AG09319 (cell line): ENCODE data around the gene CDH13.
A peak's percentile ranks its signal among the peaks of the same experiment; 100 is the strongest.

ENCODE experiments used
- DNase-seq: peaks from one replicate; pipeline ENCODE4 v3.0.0-alpha.2; 2010; ENCODE audit warnings: low read depth; ENCODE audit errors: extremely low read depth
- CTCF ChIP-seq: IDR thresholded peaks from 2 replicates; pipeline ENCODE4 v1.5.1; 2011; ENCODE audit warnings: low read depth, mild to moderate bottlenecking, inconsistent platforms, low read length, moderate library complexity

Gene CDH13

GRCh38 chr16:83552228-83552627, 925.5 kb downstream of the CDH13 start:
- no peak for DNase-seq
- TF ChIP-seq CTCF, result no peak

DNA sequence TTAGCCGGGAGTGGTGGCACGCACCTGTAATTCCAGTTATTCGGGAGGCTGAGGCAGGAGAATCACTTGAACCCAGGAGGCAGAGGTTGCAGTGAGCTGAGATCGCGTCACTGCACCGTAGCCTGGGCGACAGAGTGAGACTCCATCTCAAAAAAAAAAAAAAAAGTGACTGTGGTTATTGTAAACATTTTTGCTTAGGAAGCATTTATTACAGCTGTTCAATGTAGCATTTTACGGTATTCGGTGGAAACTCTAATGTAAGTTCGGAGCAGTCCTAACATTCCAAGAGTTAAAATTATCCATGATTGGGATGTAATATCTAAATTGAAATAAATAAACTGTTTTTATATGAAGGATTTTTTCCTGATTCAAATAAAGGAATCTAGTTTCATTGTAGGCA, 926.2 kb downstream of the CDH13 start:
- DNase-seq, result no peak
- TF ChIP-seq CTCF, result no peak

GRCh38 chr16:83554096-83554495, 927.3 kb downstream of the CDH13 start:
- DNase-seq, result no peak
- TF ChIP-seq CTCF, result no peak

DNA sequence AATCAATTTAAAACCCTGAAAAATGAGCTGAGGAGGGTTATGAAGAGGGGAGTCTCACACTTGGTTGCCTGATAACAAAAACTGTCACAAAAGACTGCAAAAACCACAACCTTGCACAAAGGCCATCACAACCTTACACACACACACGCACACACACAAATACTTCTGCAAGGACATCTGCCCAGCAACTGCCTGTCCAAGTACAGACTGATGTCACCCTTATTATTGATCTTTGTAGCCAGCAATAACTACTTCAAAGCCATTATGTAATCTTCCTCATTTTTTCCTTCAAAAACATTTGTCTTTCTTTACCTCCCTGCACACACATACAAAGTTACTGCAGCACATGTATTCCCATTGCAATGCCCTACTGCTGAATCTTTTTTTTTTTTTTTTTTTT, 927.8 kb downstream of the CDH13 start:
- no peak for TF ChIP-seq CTCF
- DNase-seq, result no peak

- no peak for TF ChIP-seq CTCF
- DNase-seq, result no peak
Observed at GRCh38 chr16:83561876-83562275, 935.1 kb downstream of the CDH13 start.

GRCh38 chr16:83568345-83568744, 941.6 kb downstream of the CDH13 start:
- TF ChIP-seq CTCF, result no peak
- DNase-seq, result no peak

DNA sequence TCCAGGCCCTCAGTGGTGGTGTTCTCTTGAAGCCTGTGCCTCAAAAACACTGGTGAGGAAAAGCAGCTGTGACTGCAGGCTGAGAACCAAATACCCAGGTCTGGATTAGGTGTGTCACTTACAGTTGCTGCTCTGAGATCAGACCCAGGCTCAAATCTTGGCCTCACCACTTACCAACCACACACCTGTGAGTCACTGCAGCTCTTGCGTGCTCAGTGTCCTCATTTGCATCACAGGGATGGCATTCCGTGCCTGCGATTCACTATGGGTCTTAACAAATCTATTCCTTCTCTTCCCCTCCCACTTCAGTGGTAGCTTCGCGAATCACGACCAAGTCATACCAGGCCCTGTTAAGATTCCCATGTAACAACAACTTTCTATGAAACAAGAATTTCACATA, 947.6 kb downstream of the CDH13 start:
- DNase-seq, result peak; percentile 52
- TF ChIP-seq CTCF, result no peak
